Activated CD8-positive, alpha-beta memory T cell treated with anti-CD3 and anti-CD28 coated beads for 1 hour (primary cell): Measurements from ENCODE around the gene TMEM144.
A peak's percentile ranks its signal among the peaks of the same experiment; 100 is the strongest.

ENCODE experiments used
- DNase-seq, 2 donors: peaks; one replicate each; pipeline ENCODE4 v3.0.0-alpha.2; 2020; ENCODE audit warnings: low read depth in 1 of 2; ENCODE audit errors: extremely low read depth in 1 of 2

The TMEM144 gene

GRCh38 chr4:158209825-158210807 lies at the start of gene TMEM144:
TMEM144 (plus strand) TSS chr4:158210486; CDS start chr4:158212668, 2,182 bp downstream.
- peak in 1 of 2 donors; percentile 4 for DNase-seq

GRCh38 chr4:158161551-158162354 lies 48.5 kb upstream of the TMEM144 start:
- no peak for DNase-seq

- DNase-seq = no peak
Observed at GRCh38 chr4:158162631-158163030, 47.7 kb upstream of the TMEM144 start.

GRCh38 chr4:158163941-158164767 lies 46.1 kb upstream of the TMEM144 start:
- no peak for DNase-seq

- DNase-seq = no peak
Observed at GRCh38 chr4:158164768-158165213, 45.5 kb upstream of the TMEM144 start.

GRCh38 chr4:158166701-158167100 lies 43.6 kb upstream of the TMEM144 start:
- DNase-seq = no peak

GRCh38 chr4:158168606-158169005 lies 41.7 kb upstream of the TMEM144 start:
- DNase-seq = no peak

- no peak for DNase-seq
Observed at GRCh38 chr4:158169506-158169905, 40.8 kb upstream of the TMEM144 start.

- DNase-seq = no peak
Observed at GRCh38 chr4:158169931-158170690, 40.2 kb upstream of the TMEM144 start.

GRCh38 chr4:158170691-158171561 lies 39.4 kb upstream of the TMEM144 start:
- no peak for DNase-seq

- DNase-seq = no peak
Observed at GRCh38 chr4:158172261-158173258, 37.7 kb upstream of the TMEM144 start, which contains the start of gene GASK1B. GASK1B (minus strand) TSS chr4:158173025; CDS start chr4:158171375, 1,650 bp downstream.

- DNase-seq = no peak
Observed at GRCh38 chr4:158176108-158176507, 34.2 kb upstream of the TMEM144 start.

GRCh38 chr4:158176776-158177175 lies 33.5 kb upstream of the TMEM144 start:
- no peak for DNase-seq

- no peak for DNase-seq
Observed at GRCh38 chr4:158179465-158179864, 30.8 kb upstream of the TMEM144 start.

- no peak for DNase-seq
Observed at GRCh38 chr4:158181906-158182305, 28.4 kb upstream of the TMEM144 start.

- no peak for DNase-seq
Observed at GRCh38 chr4:158182736-158183135, 27.6 kb upstream of the TMEM144 start.

GRCh38 chr4:158186815-158187214 lies 23.5 kb upstream of the TMEM144 start:
- DNase-seq = no peak

- DNase-seq = no peak
Observed at GRCh38 chr4:158189422-158189821, 20.9 kb upstream of the TMEM144 start.
